Epithelial cell of esophagus (primary cell): ENCODE data around the gene IRF2BP2.
A peak's percentile ranks its signal among the peaks of the same experiment; 100 is the strongest.

Experiments
- DNase-seq: peaks from one replicate; pipeline ENCODE4 v3.0.0; 2010; ENCODE audit warnings: low read depth
- H3K4me3 ChIP-seq: 2 replicates; pipeline ENCODE4 v1.5.1; 2011; ENCODE audit warnings: mild to moderate bottlenecking, low read length, control low read depth
- TF ChIP-seq, protein P1 (sequence below): IDR thresholded peaks from 2 replicates; pipeline ENCODE4 v1.5.1; 2011; ENCODE audit warnings: low read depth, mild to moderate bottlenecking, low read length, control low read depth, inconsistent platforms; ENCODE audit not compliant: insufficient read depth; ENCODE audit errors: missing control alignments

Gene IRF2BP2

DNA sequence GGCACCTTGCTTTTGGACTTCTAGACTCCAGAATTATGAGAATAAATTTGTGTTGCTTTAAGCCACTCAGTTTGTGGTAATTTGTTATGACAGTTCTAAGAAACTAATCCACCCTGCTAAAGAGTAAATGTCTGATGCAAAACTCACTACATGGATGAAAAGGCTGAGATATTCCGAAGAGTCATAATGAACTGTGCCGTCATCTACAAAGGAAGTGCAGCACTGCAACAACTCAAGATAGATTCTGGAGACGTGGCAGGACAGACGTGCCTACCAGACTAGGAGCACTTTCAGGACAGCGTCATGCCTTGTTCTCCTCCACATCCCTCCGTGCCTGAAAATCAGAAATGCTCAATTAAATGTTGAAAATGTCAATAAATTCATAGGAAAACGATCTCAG, 24.4 kb upstream of the IRF2BP2 start:
- TF ChIP-seq, protein P1, sequence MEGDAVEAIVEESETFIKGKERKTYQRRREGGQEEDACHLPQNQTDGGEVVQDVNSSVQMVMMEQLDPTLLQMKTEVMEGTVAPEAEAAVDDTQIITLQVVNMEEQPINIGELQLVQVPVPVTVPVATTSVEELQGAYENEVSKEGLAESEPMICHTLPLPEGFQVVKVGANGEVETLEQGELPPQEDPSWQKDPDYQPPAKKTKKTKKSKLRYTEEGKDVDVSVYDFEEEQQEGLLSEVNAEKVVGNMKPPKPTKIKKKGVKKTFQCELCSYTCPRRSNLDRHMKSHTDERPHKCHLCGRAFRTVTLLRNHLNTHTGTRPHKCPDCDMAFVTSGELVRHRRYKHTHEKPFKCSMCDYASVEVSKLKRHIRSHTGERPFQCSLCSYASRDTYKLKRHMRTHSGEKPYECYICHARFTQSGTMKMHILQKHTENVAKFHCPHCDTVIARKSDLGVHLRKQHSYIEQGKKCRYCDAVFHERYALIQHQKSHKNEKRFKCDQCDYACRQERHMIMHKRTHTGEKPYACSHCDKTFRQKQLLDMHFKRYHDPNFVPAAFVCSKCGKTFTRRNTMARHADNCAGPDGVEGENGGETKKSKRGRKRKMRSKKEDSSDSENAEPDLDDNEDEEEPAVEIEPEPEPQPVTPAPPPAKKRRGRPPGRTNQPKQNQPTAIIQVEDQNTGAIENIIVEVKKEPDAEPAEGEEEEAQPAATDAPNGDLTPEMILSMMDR, result no peak
- H3K4me3 ChIP-seq, result no peak overlapping the region
- DNase-seq, result no peak

DNA sequence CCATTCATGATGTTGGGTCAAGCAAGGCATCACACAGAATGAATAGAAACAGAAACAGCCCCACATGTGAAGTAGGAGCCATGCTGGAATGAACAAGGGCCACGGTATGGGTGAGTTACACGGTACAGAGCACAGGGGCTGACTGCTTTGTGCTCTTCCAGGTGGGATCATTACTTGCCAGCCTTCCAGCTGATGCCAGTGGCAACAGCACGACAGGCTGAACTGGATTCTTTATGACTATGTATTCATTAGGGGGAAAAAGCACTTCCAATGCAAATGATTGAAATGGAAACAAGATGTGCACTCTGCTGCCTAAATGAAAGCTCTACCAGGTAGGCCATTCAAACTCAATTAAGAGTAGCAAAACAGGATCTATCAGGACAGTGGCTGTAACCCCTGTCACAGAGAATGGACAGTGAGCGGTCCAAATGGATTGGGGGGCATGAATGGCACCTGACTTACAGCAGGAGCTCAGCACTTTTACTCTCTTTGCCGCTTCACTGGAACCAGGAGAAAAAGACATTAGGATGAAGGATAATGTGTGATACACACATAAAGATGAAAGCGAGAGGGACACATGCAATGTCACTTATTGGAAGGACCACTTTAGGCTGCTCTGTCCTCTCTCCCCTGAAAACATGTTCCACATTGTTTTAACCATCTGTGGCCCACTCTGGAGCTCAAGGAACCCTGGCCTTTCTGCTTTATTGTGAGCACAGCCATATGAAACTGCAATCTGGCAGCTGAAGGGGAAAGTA, 23.4 kb upstream of the IRF2BP2 start:
- DNase-seq, result no peak
- H3K4me3 ChIP-seq, result no peak overlapping the region
- TF ChIP-seq, protein P1, result no peak

DNA sequence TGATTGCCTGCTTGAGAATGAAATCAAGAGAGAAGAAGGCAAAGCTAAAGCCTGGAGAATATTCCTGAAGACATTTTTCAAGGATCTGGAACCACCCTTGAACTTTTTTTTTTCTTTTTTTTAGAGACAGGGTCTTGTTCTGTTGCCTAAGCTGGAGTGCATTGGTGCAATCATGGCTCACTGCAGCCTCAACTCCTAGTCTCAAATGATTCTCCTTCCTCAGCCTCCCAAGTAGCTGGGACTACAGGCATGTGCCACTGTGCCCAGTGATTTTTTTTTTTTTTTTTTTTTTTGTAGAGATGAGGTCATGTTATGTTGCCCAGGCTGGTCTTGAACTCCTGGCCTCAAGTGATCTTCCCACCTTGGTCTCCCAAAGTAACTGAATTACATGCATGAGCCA, 22.2 kb upstream of the IRF2BP2 start:
- no peak for DNase-seq
- H3K4me3 ChIP-seq, result no peak overlapping the region
- TF ChIP-seq, protein P1, result no peak

DNA sequence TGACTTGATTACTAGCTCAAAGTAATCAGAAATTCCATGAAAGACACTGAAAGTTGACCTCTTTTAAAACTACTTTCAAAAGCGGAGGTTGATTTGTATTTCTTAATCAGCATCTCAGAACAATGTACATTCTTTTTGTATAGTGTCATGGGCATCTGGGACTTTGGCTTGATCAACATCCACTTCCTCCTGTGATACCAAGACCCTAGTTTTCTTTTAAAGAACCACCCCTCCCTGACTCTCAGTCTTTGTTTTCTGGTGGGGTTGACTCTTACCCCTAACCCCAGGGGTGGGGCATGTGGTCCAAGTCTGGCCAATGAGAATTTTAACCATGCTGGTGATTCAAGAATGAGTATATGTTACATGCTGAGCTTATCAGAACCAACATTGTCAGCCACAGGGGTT, 21.7 kb upstream of the IRF2BP2 start:
- DNase-seq, result peak; percentile 72
- H3K4me3 ChIP-seq, result no peak overlapping the region
- TF ChIP-seq, protein P1, result no peak

DNA sequence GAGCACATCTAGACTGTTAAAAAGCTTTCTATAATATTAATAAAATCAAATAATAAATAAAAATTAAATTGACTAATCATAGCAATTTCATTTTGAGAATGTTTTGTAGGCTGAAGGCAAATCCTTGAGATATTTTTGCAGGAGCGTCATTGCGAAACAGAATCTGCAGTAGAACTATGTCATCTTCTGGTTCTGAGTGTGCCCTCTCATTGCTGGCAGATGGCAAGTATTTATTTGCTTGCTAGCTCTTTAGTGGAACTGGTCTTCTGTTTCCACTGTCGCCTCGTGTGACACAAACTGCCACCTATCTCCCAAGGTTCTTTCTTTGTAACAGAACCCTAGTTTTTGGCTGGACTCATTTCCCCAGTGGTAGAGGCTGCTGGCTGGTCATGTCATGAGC, 19.0 kb upstream of the IRF2BP2 start:
- no peak for DNase-seq
- TF ChIP-seq, protein P1, result no peak
- H3K4me3 ChIP-seq, result no peak overlapping the region

DNA sequence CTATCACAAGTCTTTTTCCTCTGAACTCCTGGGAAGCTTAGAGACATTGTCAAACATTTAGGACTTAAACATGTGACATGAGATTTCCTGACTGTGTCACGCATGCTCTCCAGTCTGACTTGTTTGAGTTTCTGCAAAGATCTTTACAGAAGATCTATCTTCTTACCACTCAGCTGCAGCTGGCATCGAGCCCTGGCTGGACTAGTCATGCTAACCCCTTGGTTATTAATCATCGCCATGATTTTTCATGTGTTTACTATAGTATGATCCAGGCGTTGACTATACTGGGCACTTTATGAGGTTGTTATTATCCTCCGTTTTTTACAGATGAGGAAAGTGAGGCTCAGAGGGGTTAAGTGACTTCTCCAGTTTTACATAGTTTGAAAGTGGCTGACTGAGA, 18.1 kb upstream of the IRF2BP2 start:
- DNase-seq, result peak; percentile 96
- TF ChIP-seq, protein P1, result no peak
- no peak overlapping the region for H3K4me3 ChIP-seq
